Right cardiac atrium (tissue), 5 donors: ENCODE data around the gene CSNK1A1L. TPM values are rescaled to one million over a fixed set of nuclear protein-coding genes. Genes with fewer than 3 reads are reported as not detected.

Experiments
- ATAC-seq, 2 donors: fragments of 200-7000 bp; cut with Tn5 transposase; one replicate each; pipeline versions ENCODE4 v1.8.0 to v1.9.1; 2020; ENCODE audit warnings: moderate library complexity in 2 of 2, mild to moderate bottlenecking in 1 of 2
- DNase-seq, 3 donors: peaks; one replicate each; pipeline ENCODE4 v3.0.0-alpha.2; 2020
- H3K27ac ChIP-seq: one replicate; pipeline ENCODE4 v1.5.1; 2013; ENCODE audit warnings: mild to moderate bottlenecking, low read length, control low read depth, moderate library complexity
- H3K27me3 ChIP-seq: one replicate; pipeline ENCODE4 v1.6.1; 2013; ENCODE audit not compliant: control insufficient read depth, insufficient read depth
- H3K4me1 ChIP-seq: one replicate; pipeline ENCODE4 v1.6.1; 2013; ENCODE audit warnings: low read length; ENCODE audit not compliant: control insufficient read depth, insufficient read depth
- H3K4me3 ChIP-seq: one replicate; pipeline ENCODE4 v1.5.1; 2013; ENCODE audit warnings: low read length, control low read depth
- H3K9me3 ChIP-seq: one replicate; pipeline ENCODE4 v1.6.1; 2013; ENCODE audit warnings: low read length; ENCODE audit not compliant: control insufficient read depth
- WGBS: extraction: QIAGEN DNeasy Blood & Tissue Kit; methylation state at CpG from one replicate; pipeline ENCODE4 v1.1.7; 2013; 5-methylcytosine and 5-hydroxymethylcytosine counted together
- intact Hi-C, 4 donors: fragments of 100-400 bp; cut with DNase I; formaldehyde crosslinking; loops; one replicate each; pipeline versions ENCODE4 v1.11.0 to v1.14.0; 2022 to 2023
- long read RNA-seq, 4 donors: library from polyadenylated mRNA; unstranded; transcript quantifications; one replicate each; pipeline ENCODE4 v2.0.0, GENCODE V29; 2020 to 2021
- polyA plus RNA-seq: library from polyadenylated mRNA; stranded (reverse); fragments of 200-250 nt; gene quantifications from one replicate; pipeline ENCODE4 v1.2.3, GENCODE V29; 2013
- total RNA-seq, 4 donors: library from RNA; stranded (reverse); fragmentation: NEBNext Ultra II Directional; extraction: Animal tissue kit (Norgen Biotek cat#: 25700); gene quantifications; one replicate each; pipeline ENCODE4 v1.2.1, GENCODE V29; 2021
- donor health status: healthy with polysubstance abuse.
- donor health status: DM: no; HTN: yes; CAD: no.
- donor health status: DM: no; HTN: no; CAD: no.
- donor health status: DM: no; HTN: yes; CAD: no; lungs with severe emphysema.
- donor health status: DM: yes; HTN: yes; CAD: no.

CSNK1A1L gene
- total RNA-seq (not detected), polyA plus RNA-seq (not detected)
- long read RNA-seq, donor 1 = 0 reads
- long read RNA-seq, donor 2 = 0 reads
- long read RNA-seq, donor 3 = 0 reads
- long read RNA-seq, donor 4 = 0 reads

DNA sequence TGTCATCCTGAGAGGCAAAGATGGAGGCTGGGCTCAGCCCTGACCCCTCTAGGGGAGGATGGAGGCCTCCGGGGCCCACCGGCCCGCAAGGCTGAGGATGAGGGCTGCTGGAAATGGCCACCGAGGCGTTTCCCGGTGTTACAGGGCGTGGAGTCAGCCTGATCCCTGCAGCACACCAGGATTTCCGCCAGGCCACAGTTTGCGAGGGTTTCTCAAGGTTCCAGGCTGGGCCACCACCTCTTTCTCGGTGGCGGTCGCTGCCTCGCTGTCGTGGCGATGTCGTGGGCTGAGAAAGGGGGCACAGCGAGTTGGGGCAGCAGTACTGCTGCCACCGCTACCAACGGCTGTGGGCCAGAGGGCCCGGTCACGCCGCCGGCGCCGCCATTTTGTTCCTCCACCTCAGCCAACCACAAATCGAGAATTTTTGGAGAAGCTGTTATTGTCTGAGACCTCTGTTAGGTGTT, at the start of gene CSNK1A1L:
Gene CSNK1A1L (minus strand): TSS at position 414 of the 464 bp plus-strand sequence. CDS start 408 bp downstream, at position 6.
- intact Hi-C loops = loop anchor here in 2 of 4 donors (5.0 to 10.0 kb wide), 2 partner anchors 497 to 500 kb away; no protein-coding TSS in a partner anchor
- ATAC-seq (peak in 1 of 2 donors; percentile 26), DNase-seq (peak in 1 of 3 donors; percentile 29)
- no peaks in the 10 kb centered on the region for H3K4me1 ChIP-seq
- H3K9me3 ChIP-seq = no peaks in the 10 kb centered on the region
- no peaks in the 10 kb centered on the region for H3K27me3 ChIP-seq
- no peak within 1 kb of the TSS for H3K4me3 ChIP-seq
- no peak within 1 kb of the TSS for H3K27ac ChIP-seq
- WGBS = 94% methylated on average over 26 of the region's 26 CpGs

GRCh38 chr13:37149380-37149779, 43.9 kb upstream of the CSNK1A1L start:
- Histone ChIP-seq H3K4me3 (no peak overlapping the region), H3K27me3 (no peaks in the 10 kb centered on the region), H3K27ac (no peak overlapping the region), H3K9me3 (no peaks in the 10 kb centered on the region), H3K4me1 (no peaks in the 10 kb centered on the region)
- WGBS = 45% methylated on average over 3 of the region's 3 CpGs
- ATAC-seq = no peak
- intact Hi-C loops = no loop called here
- no peak for DNase-seq

DNA sequence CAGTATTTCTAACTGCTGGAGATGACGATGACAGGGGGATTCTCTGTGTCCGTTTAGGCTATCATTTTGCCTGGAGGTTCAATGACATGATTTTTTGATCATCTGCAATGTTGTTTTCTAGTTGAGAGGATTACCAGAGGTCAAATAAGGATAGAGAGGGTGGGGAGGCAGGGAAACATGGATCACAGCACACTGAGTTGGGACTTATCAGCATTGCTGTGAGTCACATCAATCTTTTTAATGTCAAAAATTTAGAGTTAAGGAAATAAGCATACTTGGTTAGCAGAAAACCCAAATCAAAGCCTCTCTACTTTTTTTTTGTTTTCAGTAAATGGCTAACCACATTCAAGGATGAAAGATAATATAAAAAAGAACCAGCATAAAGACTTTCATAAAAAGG, 43.0 kb upstream of the CSNK1A1L start:
- Histone ChIP-seq H3K9me3 (no peaks in the 10 kb centered on the region), H3K4me3 (no peak overlapping the region), H3K27me3 (no peaks in the 10 kb centered on the region), H3K27ac (no peak overlapping the region), H3K4me1 (no peaks in the 10 kb centered on the region)
- intact Hi-C loops = no loop called here
- no peak for DNase-seq
- 51% methylated on average over 2 of the region's 2 CpGs for WGBS
- ATAC-seq = no peak

DNA sequence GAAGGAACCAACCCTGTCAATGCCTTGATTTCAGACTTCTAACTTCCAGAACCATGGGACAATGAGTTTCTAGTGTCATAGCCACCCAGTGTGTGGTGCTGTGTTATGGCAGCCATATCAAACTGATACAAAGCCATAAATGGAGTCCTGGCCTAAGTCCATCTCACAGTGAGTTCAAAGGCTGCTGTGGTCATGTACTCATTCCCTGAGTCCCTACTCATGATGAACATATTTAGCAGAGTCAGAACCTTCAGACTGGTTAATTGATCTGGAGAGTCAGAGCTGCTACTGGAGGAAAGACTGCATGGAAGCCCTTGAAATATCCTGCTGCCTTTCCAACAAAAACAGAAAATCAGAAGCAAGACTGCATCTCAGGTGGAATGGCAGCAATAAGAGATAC, 39.2 kb upstream of the CSNK1A1L start:
- no peak overlapping the region for H3K27ac ChIP-seq
- no peak for ATAC-seq
- intact Hi-C loops = no loop called here

GRCh38 chr13:37143911-37144310, 38.4 kb upstream of the CSNK1A1L start:
- Histone ChIP-seq H3K4me3 (no peak overlapping the region), H3K27me3 (no peaks in the 10 kb centered on the region), H3K9me3 (no peaks in the 10 kb centered on the region), H3K27ac (no peak overlapping the region), H3K4me1 (no peaks in the 10 kb centered on the region)
- no peak for DNase-seq
- intact Hi-C loops = no loop called here
- WGBS = 18% methylated on average over 1 of the region's 1 CpG
- peak; percentile 68 to 87 for ATAC-seq

More for the DNA sequence above, 39.2 kb upstream of the CSNK1A1L start:
- Histone ChIP-seq H3K4me3 (no peak overlapping the region), H3K9me3 (no peaks in the 10 kb centered on the region), H3K4me1 (no peaks in the 10 kb centered on the region), H3K27me3 (no peaks in the 10 kb centered on the region)
- DNase-seq = no peak

DNA sequence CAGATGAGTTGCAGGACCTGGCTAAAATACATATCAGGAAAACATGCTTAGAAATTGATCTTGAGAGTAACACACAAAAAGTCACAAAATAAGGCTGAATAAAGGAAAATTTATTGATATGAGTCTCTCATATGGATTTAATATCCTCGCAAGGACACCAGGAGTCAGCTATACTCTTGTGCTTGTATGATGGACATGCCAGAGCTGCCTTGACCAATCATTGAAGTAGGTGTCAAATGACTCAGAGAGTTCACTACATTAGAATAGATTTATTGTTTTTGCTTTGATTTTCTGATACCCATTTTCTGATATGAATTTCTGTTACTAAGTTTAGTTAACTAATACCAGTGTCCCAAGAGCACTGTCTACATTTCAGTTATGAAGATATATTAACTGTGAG, 37.4 kb upstream of the CSNK1A1L start:
- no peak for ATAC-seq
- Histone ChIP-seq H3K4me1 (no peaks in the 10 kb centered on the region), H3K27me3 (no peaks in the 10 kb centered on the region), H3K9me3 (no peaks in the 10 kb centered on the region), H3K4me3 (no peak overlapping the region), H3K27ac (no peak overlapping the region)
- intact Hi-C loops = no loop called here
- DNase-seq = no peak
- 97% methylated on average over 1 of the region's 1 CpG for WGBS

GRCh38 chr13:37141011-37141410, 35.5 kb upstream of the CSNK1A1L start:
- H3K4me1 ChIP-seq = no peaks in the 10 kb centered on the region
- H3K4me3 ChIP-seq = no peak overlapping the region
- no peaks in the 10 kb centered on the region for H3K27me3 ChIP-seq
- H3K27ac ChIP-seq = no peak overlapping the region
- WGBS = 77% methylated on average over 1 of the region's 1 CpG
- intact Hi-C loops = no loop called here
- no peaks in the 10 kb centered on the region for H3K9me3 ChIP-seq
- DNase-seq = no peak
- no peak for ATAC-seq

- intact Hi-C loops = no loop called here
- Histone ChIP-seq H3K27me3 (no peaks in the 10 kb centered on the region), H3K4me1 (peaks cover 2% of the 10 kb centered on the region), H3K4me3 (no peak overlapping the region), H3K9me3 (no peaks in the 10 kb centered on the region), H3K27ac (no peak overlapping the region)
- WGBS = 72% methylated on average over 1 of the region's 1 CpG
- no peak for DNase-seq
- no peak for ATAC-seq
Measured at GRCh38 chr13:37139356-37139755, 33.9 kb upstream of the CSNK1A1L start.

- no peak overlapping the region for H3K4me3 ChIP-seq
- no peaks in the 10 kb centered on the region for H3K27me3 ChIP-seq
- ATAC-seq = no peak
- no peaks in the 10 kb centered on the region for H3K9me3 ChIP-seq
- H3K27ac ChIP-seq = no peak overlapping the region
- 90% methylated on average over 3 of the region's 3 CpGs for WGBS
- intact Hi-C loops = no loop called here
- peaks cover 2% of the 10 kb centered on the region for H3K4me1 ChIP-seq
- no peak for DNase-seq
Measured at GRCh38 chr13:37138926-37139325, 33.5 kb upstream of the CSNK1A1L start.

- H3K9me3 ChIP-seq = no peaks in the 10 kb centered on the region
- ATAC-seq = no peak
Measured at GRCh38 chr13:37138169-37138568, 32.7 kb upstream of the CSNK1A1L start.

DNA sequence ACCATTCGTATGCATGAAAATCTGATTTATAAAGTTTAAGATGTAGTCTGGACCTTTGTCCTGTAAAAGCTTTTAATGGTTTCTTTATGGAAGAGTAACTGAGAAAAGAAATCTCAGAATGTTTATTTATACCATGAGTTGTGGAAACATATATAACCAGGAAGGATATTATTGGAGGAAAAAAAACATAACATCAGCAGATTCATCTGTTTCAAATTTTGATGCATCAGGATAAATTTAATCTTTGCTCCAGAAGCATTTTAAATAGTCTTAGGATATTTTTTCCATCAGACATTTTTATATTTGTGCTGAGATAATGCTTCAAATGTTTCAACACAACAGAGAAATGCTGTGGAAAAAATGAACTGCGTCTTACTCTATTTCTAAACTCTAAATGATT, 31.2 kb upstream of the CSNK1A1L start:
- Histone ChIP-seq H3K27me3 (no peaks in the 10 kb centered on the region), H3K4me1 (peaks cover 2% of the 10 kb centered on the region), H3K27ac (no peak overlapping the region), H3K9me3 (no peaks in the 10 kb centered on the region), H3K4me3 (no peak overlapping the region)
- intact Hi-C loops = no loop called here
- 78% methylated on average over 2 of the region's 2 CpGs for WGBS
- DNase-seq (no peak), ATAC-seq (no peak)

More at GRCh38 chr13:37138169-37138568, 32.7 kb upstream of the CSNK1A1L start:
- no peaks in the 10 kb centered on the region for H3K27me3 ChIP-seq
- DNase-seq = no peak
- H3K27ac ChIP-seq = no peak overlapping the region
- intact Hi-C loops = no loop called here
- WGBS = 95% methylated on average over 1 of the region's 1 CpG
- no peak overlapping the region for H3K4me3 ChIP-seq
- H3K4me1 ChIP-seq = peaks cover 2% of the 10 kb centered on the region

DNA sequence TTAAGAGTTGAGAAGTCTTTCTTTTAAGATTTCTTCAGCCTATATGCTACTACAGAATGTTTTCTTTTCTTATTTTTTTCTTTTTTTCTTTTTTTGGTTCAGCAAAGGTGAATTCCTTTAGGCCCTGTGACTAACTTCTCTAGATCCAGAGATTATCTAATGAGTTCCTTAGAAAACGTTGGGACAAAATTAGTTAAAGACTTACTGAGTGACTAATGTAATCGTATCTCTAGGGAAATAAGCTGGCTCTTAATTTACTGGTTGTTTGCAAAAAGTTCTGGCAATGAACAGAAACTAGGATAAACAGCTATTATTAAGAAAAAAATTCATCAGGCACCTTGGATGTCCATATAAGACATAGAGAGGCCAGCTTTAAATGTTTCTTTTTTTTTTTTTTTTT, 30.7 kb upstream of the CSNK1A1L start:
- ATAC-seq = peak in 1 of 2 donors; percentile 50

More for the DNA sequence above, 30.7 kb upstream of the CSNK1A1L start:
- 47% methylated on average over 2 of the region's 2 CpGs for WGBS
- Histone ChIP-seq H3K4me3 (no peak overlapping the region), H3K27ac (no peak overlapping the region), H3K4me1 (peaks cover 2% of the 10 kb centered on the region), H3K9me3 (no peaks in the 10 kb centered on the region), H3K27me3 (no peaks in the 10 kb centered on the region)
- intact Hi-C loops = no loop called here
- no peak for DNase-seq
